ENCODE results near the gene GABRG3. TPM values are rescaled to one million over a fixed set of nuclear protein-coding genes. Genes with fewer than 3 reads are reported as not detected.

GABRG3 gene
- total and polyA plus RNA-seq, 8 donors: 0.35 TPM; not detected in 7

GRCh38 chr15:27268923-27269322, 297.9 kb downstream of the GABRG3 start:
- FAIRE-seq (no peak), ATAC-seq (no peak)
- no peak overlapping the region for H3K27ac ChIP-seq

GRCh38 chr15:27271258-27271657, 300.3 kb downstream of the GABRG3 start:
- Histone ChIP-seq H3K36me3 (no peaks in the 10 kb centered on the region), H3K4me3 (no peak overlapping the region), H3K9me3 (no peaks in the 10 kb centered on the region), H3K27ac (no peak overlapping the region), H3K27me3 (no peaks in the 10 kb centered on the region), H3K4me1 (no peaks in the 10 kb centered on the region)
- no peak for TF ChIP-seq CTCF (IDR thresholded peaks at IDR 0.05)
- FAIRE-seq (no peak), DNase-seq (no peak), ATAC-seq (no peak)
- intact Hi-C loops (cut with DNase I): no loop called here
- 69 to 83% methylated on average over 15 of the region's 15 CpGs for WGBS, 2 donors

More at GRCh38 chr15:27268923-27269322, 297.9 kb downstream of the GABRG3 start:
- Histone ChIP-seq H3K27me3 (no peaks in the 10 kb centered on the region), H3K36me3 (no peaks in the 10 kb centered on the region), H3K4me1 (no peaks in the 10 kb centered on the region), H3K9me3 (no peaks in the 10 kb centered on the region), H3K4me3 (no peak overlapping the region)
- intact Hi-C loops (cut with DNase I): loop anchor here in 1 of 3 donors (5.0 kb wide), 1 partner anchor 48 kb away; no protein-coding TSS in a partner anchor
- no peak for DNase-seq
- 35 to 45% methylated on average over 3 of the region's 3 CpGs for WGBS, 2 donors
- no peak for TF ChIP-seq CTCF (IDR thresholded peaks at IDR 0.05)

GRCh38 chr15:27272427-27272826, 301.4 kb downstream of the GABRG3 start:
- intact Hi-C loops (cut with DNase I): no loop called here
- DNase-seq (no peak), FAIRE-seq (no peak), ATAC-seq (no peak)
- no peaks in the 10 kb centered on the region for H3K4me1 ChIP-seq
- H3K27ac ChIP-seq: no peak overlapping the region
- no peak for TF ChIP-seq CTCF (IDR thresholded peaks at IDR 0.05)
- no peaks in the 10 kb centered on the region for H3K27me3 ChIP-seq
- H3K4me3 ChIP-seq: no peak overlapping the region
- H3K36me3 ChIP-seq: no peaks in the 10 kb centered on the region
- no peaks in the 10 kb centered on the region for H3K9me3 ChIP-seq

GRCh38 chr15:27273506-27273905, 302.5 kb downstream of the GABRG3 start:
- Histone ChIP-seq H3K9me3 (no peaks in the 10 kb centered on the region), H3K27ac (no peak overlapping the region), H3K36me3 (no peaks in the 10 kb centered on the region), H3K4me1 (no peaks in the 10 kb centered on the region), H3K27me3 (no peaks in the 10 kb centered on the region), H3K4me3 (no peak overlapping the region)
- ATAC-seq (no peak), FAIRE-seq (no peak), DNase-seq (no peak)
- intact Hi-C loops (cut with DNase I): no loop called here
- 74 to 86% methylated on average over 3 of the region's 3 CpGs for WGBS, 2 donors
- no peak for TF ChIP-seq CTCF (IDR thresholded peaks at IDR 0.05)

GRCh38 chr15:27278761-27279160, 307.8 kb downstream of the GABRG3 start:
- TF ChIP-seq CTCF (IDR thresholded peaks at IDR 0.05): no peak

More at GRCh38 chr15:27278761-27279160, 307.8 kb downstream of the GABRG3 start:
- H3K36me3 ChIP-seq: no peaks in the 10 kb centered on the region
- no peaks in the 10 kb centered on the region for H3K27me3 ChIP-seq
- intact Hi-C loops (cut with DNase I): no loop called here
- H3K4me1 ChIP-seq: no peaks in the 10 kb centered on the region
- H3K4me3 ChIP-seq: no peak overlapping the region
- H3K27ac ChIP-seq: no peak overlapping the region
- no peak for ATAC-seq
- no peaks in the 10 kb centered on the region for H3K9me3 ChIP-seq
- no peak for DNase-seq
- WGBS, 2 donors: 59 to 64% methylated on average over 3 of the region's 3 CpGs
- FAIRE-seq: no peak
